Measurements from ENCODE around the gene SIRPB1. TPM values are rescaled to one million over a fixed set of nuclear protein-coding genes. Genes with fewer than 3 reads are reported as not detected.

Gene SIRPB1
- total and polyA plus RNA-seq, 4 experiments from 2014 or later: 0.64 to 7.2 (median 2.9) TPM

- Histone ChIP-seq H3K27ac (ENCODE audit: low read depth, low read length) (peak overlapping the region; percentile 19), H3K9me3 (ENCODE audit: control insufficient read depth in 1 of 2, low read length in 2 of 2) (no peaks in the 10 kb centered on the region), H3K4me1 (ENCODE audit: insufficient read depth, low read length) (peaks cover 44% of the 10 kb centered on the region), H3K4me3 (ENCODE audit: low read length in 2 of 2) (no peak overlapping the region), H3K36me3 (ENCODE audit: insufficient read depth, low read length) (peaks cover 26% of the 10 kb centered on the region), H3K27me3 (ENCODE audit: insufficient read depth, low read length) (no peaks in the 10 kb centered on the region)
- CTCF ChIA-PET (ENCODE audit: partially characterized antibody): interaction anchor here (0.8 to 1.6 kb wide), 4 partner anchors 12 to 146 kb away, joined by 3 to 7 read pairs (median 3); no protein-coding TSS in a partner anchor
- H3K4me3 Mint-ChIP-seq: peak overlapping the region in 6 of 8 donors; percentile 4 to 79 (median 70)
- H3K27ac Mint-ChIP-seq: peak overlapping the region; percentile 80 to 96 (median 91)
- DNase-seq: no peak
- H3K4me1 Mint-ChIP-seq: peaks cover 42 to 79% (median 59%) of the 10 kb centered on the region in 4 donors
- intact Hi-C loops (cut with micrococcal nuclease): no loop called here
- H3K9me3 Mint-ChIP-seq: no peaks in the 10 kb centered on the region
- POLR2A ChIA-PET (ENCODE audit: partially characterized antibody): interaction anchor here (0.8 to 1.1 kb wide), 5 partner anchors 8 to 100 kb away, joined by 3 read pairs; no protein-coding TSS in a partner anchor
- no peaks in the 10 kb centered on the region for H3K27me3 Mint-ChIP-seq
- peaks cover 66 to 76% of the 10 kb centered on the region in 2 donors for H3K36me3 Mint-ChIP-seq
Measured at GRCh38 chr20:1631309-1632151, 11.7 kb upstream of the SIRPB1 start.

GRCh38 chr20:1630186-1630585, 10.4 kb upstream of the SIRPB1 start:
- POLR2A ChIA-PET (ENCODE audit: partially characterized antibody): no interaction called here
- no peaks in the 10 kb centered on the region for H3K27me3 ChIP-seq (ENCODE audit: insufficient read depth, low read length)

GRCh38 chr20:1629321-1629720, 9.5 kb upstream of the SIRPB1 start:
- peaks cover 15% of the 10 kb centered on the region for H3K36me3 ChIP-seq (ENCODE audit: insufficient read depth, low read length)
- no peaks in the 10 kb centered on the region for H3K9me3 ChIP-seq (ENCODE audit: control insufficient read depth in 1 of 2, low read length in 2 of 2)
- H3K4me3 ChIP-seq (ENCODE audit: low read length in 2 of 2): no peak overlapping the region
- H3K27me3 Mint-ChIP-seq: no peaks in the 10 kb centered on the region
- peak overlapping the region in 6 of 7 donors; percentile 33 to 86 (median 68) for H3K27ac Mint-ChIP-seq
- intact Hi-C loops (cut with micrococcal nuclease): no loop called here
- H3K27ac ChIP-seq (ENCODE audit: low read depth, low read length): no peak overlapping the region
- no peaks in the 10 kb centered on the region for H3K27me3 ChIP-seq (ENCODE audit: insufficient read depth, low read length)
- H3K9me3 Mint-ChIP-seq: no peaks in the 10 kb centered on the region
- peaks cover 53 to 73% of the 10 kb centered on the region in 2 donors for H3K36me3 Mint-ChIP-seq
- ChIA-PET CTCF (ENCODE audit: partially characterized antibody) (no interaction called here), POLR2A (ENCODE audit: partially characterized antibody) (no interaction called here)
- H3K4me3 Mint-ChIP-seq: no peak overlapping the region
- DNase-seq: no peak
- peaks cover 50 to 92% (median 63%) of the 10 kb centered on the region in 4 donors for H3K4me1 Mint-ChIP-seq
- H3K4me1 ChIP-seq (ENCODE audit: insufficient read depth, low read length): peaks cover 58% of the 10 kb centered on the region

More at GRCh38 chr20:1630186-1630585, 10.4 kb upstream of the SIRPB1 start:
- Histone ChIP-seq H3K4me3 (ENCODE audit: low read length in 2 of 2) (no peak overlapping the region), H3K4me1 (ENCODE audit: insufficient read depth, low read length) (peaks cover 49% of the 10 kb centered on the region), H3K36me3 (ENCODE audit: insufficient read depth, low read length) (peaks cover 16% of the 10 kb centered on the region), H3K9me3 (ENCODE audit: control insufficient read depth in 1 of 2, low read length in 2 of 2) (no peaks in the 10 kb centered on the region), H3K27ac (ENCODE audit: low read depth, low read length) (no peak overlapping the region)
- H3K4me3 Mint-ChIP-seq: no peak overlapping the region
- no peaks in the 10 kb centered on the region for H3K27me3 Mint-ChIP-seq
- DNase-seq: no peak
- H3K9me3 Mint-ChIP-seq: no peaks in the 10 kb centered on the region
- intact Hi-C loops (cut with micrococcal nuclease): no loop called here
- H3K4me1 Mint-ChIP-seq: peaks cover 44 to 86% (median 60%) of the 10 kb centered on the region in 4 donors
- H3K27ac Mint-ChIP-seq: peak overlapping the region; percentile 27 to 75 (median 46)
- CTCF ChIA-PET (ENCODE audit: partially characterized antibody): no interaction called here
- H3K36me3 Mint-ChIP-seq: peaks cover 54 to 75% of the 10 kb centered on the region in 2 donors

GRCh38 chr20:1628621-1629020, 8.8 kb upstream of the SIRPB1 start:
- peaks cover 48 to 68% of the 10 kb centered on the region in 2 donors for H3K36me3 Mint-ChIP-seq
- peaks cover 57% of the 10 kb centered on the region for H3K4me1 ChIP-seq (ENCODE audit: insufficient read depth, low read length)
- no peak overlapping the region for H3K4me3 Mint-ChIP-seq
- peaks cover 15% of the 10 kb centered on the region for H3K36me3 ChIP-seq (ENCODE audit: insufficient read depth, low read length)
- peak overlapping the region; percentile 8 to 86 (median 57) for H3K27ac Mint-ChIP-seq
- POLR2A ChIA-PET (ENCODE audit: partially characterized antibody): interaction anchor here (0.8 kb wide), 1 partner anchor 41 kb away, joined by 3 read pairs; no protein-coding TSS in a partner anchor
- H3K27ac ChIP-seq (ENCODE audit: low read depth, low read length): no peak overlapping the region
- H3K9me3 Mint-ChIP-seq: no peaks in the 10 kb centered on the region
- no peaks in the 10 kb centered on the region for H3K27me3 ChIP-seq (ENCODE audit: insufficient read depth, low read length)
- H3K9me3 ChIP-seq (ENCODE audit: control insufficient read depth in 1 of 2, low read length in 2 of 2): no peaks in the 10 kb centered on the region
- intact Hi-C loops (cut with micrococcal nuclease): no loop called here
- H3K4me3 ChIP-seq (ENCODE audit: low read length in 2 of 2): no peak overlapping the region
- no peaks in the 10 kb centered on the region for H3K27me3 Mint-ChIP-seq
- peaks cover 48 to 92% (median 63%) of the 10 kb centered on the region in 4 donors for H3K4me1 Mint-ChIP-seq
- DNase-seq: no peak
- CTCF ChIA-PET (ENCODE audit: partially characterized antibody): no interaction called here

GRCh38 chr20:1627200-1627550, 7.4 kb upstream of the SIRPB1 start:
- H3K9me3 Mint-ChIP-seq: no peaks in the 10 kb centered on the region
- H3K27me3 Mint-ChIP-seq: no peaks in the 10 kb centered on the region
- intact Hi-C loops (cut with micrococcal nuclease): no loop called here
- Histone ChIP-seq H3K4me1 (ENCODE audit: insufficient read depth, low read length) (peaks cover 57% of the 10 kb centered on the region), H3K36me3 (ENCODE audit: insufficient read depth, low read length) (peaks cover 15% of the 10 kb centered on the region), H3K9me3 (ENCODE audit: control insufficient read depth in 1 of 2, low read length in 2 of 2) (no peaks in the 10 kb centered on the region), H3K4me3 (ENCODE audit: low read length in 2 of 2) (no peak overlapping the region), H3K27me3 (ENCODE audit: insufficient read depth, low read length) (no peaks in the 10 kb centered on the region), H3K27ac (ENCODE audit: low read depth, low read length) (no peak overlapping the region)
- no peak overlapping the region for H3K4me3 Mint-ChIP-seq
- peaks cover 38 to 56% of the 10 kb centered on the region in 2 donors for H3K36me3 Mint-ChIP-seq
- peak overlapping the region; percentile 11 to 85 (median 67) for H3K27ac Mint-ChIP-seq
- CTCF ChIA-PET (ENCODE audit: partially characterized antibody): no interaction called here
- DNase-seq: no peak
- H3K4me1 Mint-ChIP-seq: peaks cover 46 to 91% (median 62%) of the 10 kb centered on the region in 4 donors
- POLR2A ChIA-PET (ENCODE audit: partially characterized antibody): interaction anchor here (1.0 to 1.1 kb wide), 2 partner anchors 13 to 23 kb away, joined by 3 read pairs; no protein-coding TSS in a partner anchor

- Mint-ChIP-seq H3K27me3 (no peaks in the 10 kb centered on the region), H3K36me3 (peaks cover 35 to 51% of the 10 kb centered on the region in 2 donors), H3K4me1 (peaks cover 44 to 90% (median 60%) of the 10 kb centered on the region in 4 donors), H3K9me3 (no peaks in the 10 kb centered on the region), H3K4me3 (no peak overlapping the region), H3K27ac (peak overlapping the region; percentile 51 to 85 (median 67))
- no peak overlapping the region for H3K4me3 ChIP-seq (ENCODE audit: low read length in 2 of 2)
- intact Hi-C loops (cut with micrococcal nuclease): no loop called here
- H3K27me3 ChIP-seq (ENCODE audit: insufficient read depth, low read length): no peaks in the 10 kb centered on the region
- H3K4me1 ChIP-seq (ENCODE audit: insufficient read depth, low read length): peaks cover 57% of the 10 kb centered on the region
- H3K27ac ChIP-seq (ENCODE audit: low read depth, low read length): no peak overlapping the region
- POLR2A ChIA-PET (ENCODE audit: partially characterized antibody): interaction anchor here (1.0 to 1.1 kb wide), 2 partner anchors 14 to 23 kb away, joined by 3 read pairs; no protein-coding TSS in a partner anchor
- CTCF ChIA-PET (ENCODE audit: partially characterized antibody): no interaction called here
- no peaks in the 10 kb centered on the region for H3K9me3 ChIP-seq (ENCODE audit: control insufficient read depth in 1 of 2, low read length in 2 of 2)
- peaks cover 15% of the 10 kb centered on the region for H3K36me3 ChIP-seq (ENCODE audit: insufficient read depth, low read length)
- DNase-seq: no peak
Measured at GRCh38 chr20:1626528-1627199, 6.9 kb upstream of the SIRPB1 start.

All from CD4-positive, alpha-beta memory T cell (primary cell).